ENCODE measurements around the gene NDUFS7.
A peak's percentile ranks its signal among the peaks of the same experiment; 100 is the strongest.
"Not testable (repeated sequence)": the region's sequence is repeated elsewhere in the genome, so short reads cannot be mapped to it uniquely, and the experiment has no call there.

The NDUFS7 gene

GRCh38 chr19:1437609-1438008 lies 53.9 kb downstream of the NDUFS7 start:
- H3K27me3 Mint-ChIP-seq: no peaks in the 10 kb centered on the region
- peaks cover 74% of the 10 kb centered on the region for H3K36me3 Mint-ChIP-seq (ENCODE audit: insufficient read depth)
- ATAC-seq (replicated peaks) (no peak), DNase-seq (no peak)
- peaks cover 23 to 26% of the 10 kb centered on the region in 2 donors for H3K4me1 Mint-ChIP-seq (ENCODE audit: low read depth in 2 of 2)
- H3K27ac Mint-ChIP-seq: peak overlapping the region in 1 of 2 donors; percentile 100
- peak overlapping the region; percentile 98 to 99 for H3K4me3 Mint-ChIP-seq
- H3K9me3 Mint-ChIP-seq: no peaks in the 10 kb centered on the region

GRCh38 chr19:1438035-1438932 lies 54.6 kb downstream of the NDUFS7 start, which contains the start of gene RPS15:
Gene RPS15 (plus strand): TSS chr19:1438396. CDS start chr19:1438426, 30 bp downstream.
- peaks cover 74% of the 10 kb centered on the region for H3K36me3 Mint-ChIP-seq (ENCODE audit: insufficient read depth)
- peak within 1 kb of the TSS; percentile 98 to 99 for H3K4me3 Mint-ChIP-seq
- peak within 1 kb of the TSS; percentile 100 for H3K27ac Mint-ChIP-seq
- no peaks in the 10 kb centered on the region for H3K27me3 Mint-ChIP-seq
- ATAC-seq (replicated peaks) (peak; percentile 83), DNase-seq (peak; percentile 95 to 96 (median 95))
- no peaks in the 10 kb centered on the region for H3K9me3 Mint-ChIP-seq
- H3K4me1 Mint-ChIP-seq (ENCODE audit: low read depth in 2 of 2): peaks cover 23 to 26% of the 10 kb centered on the region in 2 donors

- ATAC-seq (replicated peaks): no peak
- H3K27me3 Mint-ChIP-seq: no peaks in the 10 kb centered on the region
- H3K27ac Mint-ChIP-seq: peak overlapping the region; percentile 100
- peak overlapping the region; percentile 98 to 99 for H3K4me3 Mint-ChIP-seq
- DNase-seq: no peak
- peaks cover 23 to 26% of the 10 kb centered on the region in 2 donors for H3K4me1 Mint-ChIP-seq (ENCODE audit: low read depth in 2 of 2)
- H3K36me3 Mint-ChIP-seq (ENCODE audit: insufficient read depth): peaks cover 74% of the 10 kb centered on the region
- H3K9me3 Mint-ChIP-seq: no peaks in the 10 kb centered on the region
Measured at GRCh38 chr19:1438933-1439354, 55.2 kb downstream of the NDUFS7 start.

- ATAC-seq (replicated peaks); H3K9me3 Mint-ChIP-seq; DNase-seq; H3K27me3 Mint-ChIP-seq: not testable (repeated sequence)
- Mint-ChIP-seq H3K27ac (peak overlapping the region; percentile 100), H3K36me3 (ENCODE audit: insufficient read depth) (peaks cover 75% of the 10 kb centered on the region), H3K4me1 (ENCODE audit: low read depth in 2 of 2) (peaks cover 25 to 28% of the 10 kb centered on the region in 2 donors), H3K4me3 (peak overlapping the region; percentile 98 to 99)
Measured at GRCh38 chr19:1439525-1440417, 56.1 kb downstream of the NDUFS7 start.

- DNase-seq (no peak), ATAC-seq (replicated peaks) (no peak)
- H3K27me3 Mint-ChIP-seq: no peaks in the 10 kb centered on the region
- no peaks in the 10 kb centered on the region for H3K9me3 Mint-ChIP-seq
- peaks cover 78% of the 10 kb centered on the region for H3K36me3 Mint-ChIP-seq (ENCODE audit: insufficient read depth)
- H3K27ac Mint-ChIP-seq: no peak overlapping the region
- H3K4me1 Mint-ChIP-seq (ENCODE audit: low read depth in 2 of 2): peaks cover 26 to 30% of the 10 kb centered on the region in 2 donors
- peak overlapping the region; percentile 98 to 99 for H3K4me3 Mint-ChIP-seq
Measured at GRCh38 chr19:1440418-1440801, 56.7 kb downstream of the NDUFS7 start.

GRCh38 chr19:1441022-1441426 lies 57.3 kb downstream of the NDUFS7 start:
- Mint-ChIP-seq H3K27me3 (no peaks in the 10 kb centered on the region), H3K9me3 (no peaks in the 10 kb centered on the region), H3K36me3 (ENCODE audit: insufficient read depth) (peaks cover 78% of the 10 kb centered on the region), H3K27ac (peak overlapping the region in 1 of 2 donors; percentile 44), H3K4me1 (ENCODE audit: low read depth in 2 of 2) (peaks cover 26 to 32% of the 10 kb centered on the region in 2 donors), H3K4me3 (peak overlapping the region; percentile 98 to 99)
- ATAC-seq (replicated peaks) (no peak), DNase-seq (no peak)

- no peak for ATAC-seq (replicated peaks)
- peaks cover under 1 to 2% of the 10 kb centered on the region in 2 donors for H3K27me3 Mint-ChIP-seq
- H3K4me1 Mint-ChIP-seq (ENCODE audit: low read depth in 2 of 2): peaks cover 26 to 32% of the 10 kb centered on the region in 2 donors
- H3K36me3 Mint-ChIP-seq (ENCODE audit: insufficient read depth): peaks cover 74% of the 10 kb centered on the region
- H3K4me3 Mint-ChIP-seq: peak overlapping the region; percentile 8 to 99
- H3K9me3 Mint-ChIP-seq: no peaks in the 10 kb centered on the region
- peak overlapping the region in 1 of 2 donors; percentile 77 for H3K27ac Mint-ChIP-seq
- DNase-seq: no peak
Measured at GRCh38 chr19:1441677-1442438, 58.2 kb downstream of the NDUFS7 start.
